Fibroblast of villous mesenchyme (primary cell): ENCODE measurements around the gene LRRC66. TPM values are rescaled to one million over a fixed set of nuclear protein-coding genes. Genes with fewer than 3 reads are reported as not detected.

Experiments
- DNase-seq: peaks from one replicate; pipeline ENCODE4 v3.0.0-alpha.2; 2010; ENCODE audit warnings: low read depth
- H3K4me3 ChIP-seq: 2 replicates; pipeline ENCODE4 v1.5.1; 2011; ENCODE audit warnings: low read depth, mild to moderate bottlenecking, low read length
- CTCF ChIP-seq: IDR thresholded peaks from 2 replicates; pipeline ENCODE4 v1.5.1; 2012; ENCODE audit warnings: low read depth, mild to moderate bottlenecking, low read length; ENCODE audit not compliant: insufficient read depth
- total RNA-seq: library from RNA; depleted of rRNA; stranded (reverse); fragments of >200 nt; gene quantifications from 2 replicates; pipeline ENCODE4 v1.2.3, GENCODE V29; 2012

LRRC66 gene
- total RNA-seq, 1 donor, result 0.43 TPM

GRCh38 chr4:51999250-51999649 lies 20.9 kb downstream of the LRRC66 start:
- no peak for TF ChIP-seq CTCF
- DNase-seq, result no peak

GRCh38 chr4:51998837-51999236 lies 21.3 kb downstream of the LRRC66 start:
- TF ChIP-seq CTCF, result no peak
- DNase-seq, result no peak
- H3K4me3 ChIP-seq, result no peak overlapping the region

More at GRCh38 chr4:51999250-51999649, 20.9 kb downstream of the LRRC66 start:
- no peak overlapping the region for H3K4me3 ChIP-seq

- DNase-seq, result no peak
- TF ChIP-seq CTCF, result no peak
- H3K4me3 ChIP-seq, result no peak overlapping the region
Observed at GRCh38 chr4:51997647-51998046, 22.5 kb downstream of the LRRC66 start.

GRCh38 chr4:51995647-51996220 lies 24.4 kb downstream of the LRRC66 start:
- TF ChIP-seq CTCF, result no peak
- H3K4me3 ChIP-seq, result no peak overlapping the region

GRCh38 chr4:51965862-51966261 lies 54.3 kb downstream of the LRRC66 start:
- no peak for TF ChIP-seq CTCF

More at GRCh38 chr4:51995647-51996220, 24.4 kb downstream of the LRRC66 start:
- no peak for DNase-seq

GRCh38 chr4:51963841-51964517 lies 56.2 kb downstream of the LRRC66 start:
- TF ChIP-seq CTCF, result no peak
- no peak overlapping the region for H3K4me3 ChIP-seq
- DNase-seq, result no peak

More at GRCh38 chr4:51965862-51966261, 54.3 kb downstream of the LRRC66 start:
- DNase-seq, result no peak
- H3K4me3 ChIP-seq, result no peak overlapping the region

GRCh38 chr4:51960486-51960885 lies 59.7 kb downstream of the LRRC66 start:
- TF ChIP-seq CTCF, result no peak
- H3K4me3 ChIP-seq, result no peak overlapping the region
- no peak for DNase-seq
